ENCODE data around the gene ZNF860.

The ZNF860 gene

DNA sequence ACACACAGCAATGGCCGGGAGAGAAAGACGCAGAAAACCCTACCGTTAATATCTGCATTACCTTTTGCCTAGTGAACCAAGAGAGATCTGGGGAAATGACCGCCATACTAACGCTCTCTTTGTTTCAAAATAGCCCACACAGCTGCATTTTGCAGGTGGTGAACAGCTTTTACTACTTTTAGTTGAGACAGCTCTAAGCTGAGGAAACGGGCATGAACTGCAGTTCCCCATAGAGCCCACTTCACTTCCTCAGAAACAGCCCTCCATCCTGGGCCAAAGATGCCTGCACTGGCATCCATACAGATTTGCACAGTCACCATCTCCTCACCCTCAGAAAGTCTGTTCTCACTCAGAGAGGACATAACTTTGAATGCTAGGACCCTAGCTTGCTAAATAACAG, 45.0 kb downstream of the ZNF860 start:
- intact Hi-C loops (cut with DNase I): no loop called here
- DNase-seq: no peak

- DNase-seq: no peak
- intact Hi-C loops (cut with DNase I): no loop called here
These were observed 56.4 kb downstream of the ZNF860 start for GRCh38 chr3:32037932-32038267.

- DNase-seq: no peak
- intact Hi-C loops (cut with DNase I): no loop called here
These were observed 59.8 kb downstream of the ZNF860 start for GRCh38 chr3:32041316-32041715.
